Measurements from ENCODE around the gene ZNF488.

Gene ZNF488

GRCh38 chr10:47367646-47368045 lies 16.4 kb downstream of the ZNF488 start:
- TF ChIP-seq CTCF (IDR thresholded peaks at IDR 0.05; ENCODE audit: low read depth, low read length) = no peak
- DNase-seq (ENCODE audit: low read depth, low spot score) = no peak
- in situ Hi-C loops (cut with HindIII; ENCODE audit: low sequenced_read_pairs) = no loop called here
- no peak overlapping the region for H3K4me3 ChIP-seq (ENCODE audit: low read depth, low read length)

GRCh38 chr10:47366731-47367460 lies 17.2 kb downstream of the ZNF488 start:
- H3K4me3 ChIP-seq (ENCODE audit: low read depth, low read length) = no peak overlapping the region
- DNase-seq (ENCODE audit: low read depth, low spot score) = no peak
- in situ Hi-C loops (cut with HindIII; ENCODE audit: low sequenced_read_pairs) = no loop called here

GRCh38 chr10:47366181-47366631 lies 17.9 kb downstream of the ZNF488 start:
- no peak overlapping the region for H3K4me3 ChIP-seq (ENCODE audit: low read depth, low read length)

More at GRCh38 chr10:47366731-47367460, 17.2 kb downstream of the ZNF488 start:
- TF ChIP-seq CTCF (IDR thresholded peaks at IDR 0.05; ENCODE audit: low read depth, low read length) = no peak

GRCh38 chr10:47365431-47366180 lies 18.5 kb downstream of the ZNF488 start:
- no peak for TF ChIP-seq CTCF (IDR thresholded peaks at IDR 0.05; ENCODE audit: low read depth, low read length)
- no peak for DNase-seq (ENCODE audit: low read depth, low spot score)
- H3K4me3 ChIP-seq (ENCODE audit: low read depth, low read length) = no peak overlapping the region
- in situ Hi-C loops (cut with HindIII; ENCODE audit: low sequenced_read_pairs) = no loop called here

More at GRCh38 chr10:47366181-47366631, 17.9 kb downstream of the ZNF488 start:
- in situ Hi-C loops (cut with HindIII; ENCODE audit: low sequenced_read_pairs) = no loop called here
- no peak for DNase-seq (ENCODE audit: low read depth, low spot score)
- no peak for TF ChIP-seq CTCF (IDR thresholded peaks at IDR 0.05; ENCODE audit: low read depth, low read length)

GRCh38 chr10:47364911-47365310 lies 19.2 kb downstream of the ZNF488 start:
- no peak for TF ChIP-seq CTCF (IDR thresholded peaks at IDR 0.05; ENCODE audit: low read depth, low read length)
- in situ Hi-C loops (cut with HindIII; ENCODE audit: low sequenced_read_pairs) = no loop called here
- DNase-seq (ENCODE audit: low read depth, low spot score) = no peak
- no peak overlapping the region for H3K4me3 ChIP-seq (ENCODE audit: low read depth, low read length)

GRCh38 chr10:47364366-47364765 lies 19.7 kb downstream of the ZNF488 start:
- in situ Hi-C loops (cut with HindIII; ENCODE audit: low sequenced_read_pairs) = no loop called here
- no peak for DNase-seq (ENCODE audit: low read depth, low spot score)
- no peak for TF ChIP-seq CTCF (IDR thresholded peaks at IDR 0.05; ENCODE audit: low read depth, low read length)
- no peak overlapping the region for H3K4me3 ChIP-seq (ENCODE audit: low read depth, low read length)

Measured in astrocyte of the spinal cord (primary cell).